PFSK-1 (cell line): Measurements from ENCODE around the gene SRD5A3.

Experiments
- FOXP2 ChIP-seq: optimal IDR thresholded peaks from 2 replicates; pipeline ENCODE3; 2011; ENCODE audit warnings: borderline replicate concordance, control low read depth, inconsistent platforms; ENCODE audit not compliant: insufficient read depth; ENCODE audit errors: extremely low read length, extremely low read depth
- POLR2AphosphoS5 ChIP-seq: IDR thresholded peaks from 2 replicates; pipeline ENCODE4 v1.6.1; 2012; ENCODE audit warnings: low read depth, mild to moderate bottlenecking, control low read depth, low read length, moderate library complexity
- REST ChIP-seq, 2 experiments: IDR thresholded peaks; 2 replicates each; pipeline versions ENCODE4 v1.6.1 to v1.8.0; 2011 to 2012; ENCODE audit warnings: low read depth in 2 of 2, low read length in 2 of 2, control low read depth in 1 of 2, inconsistent platforms in 1 of 2, mild to moderate bottlenecking in 1 of 2, moderate library complexity in 1 of 2; ENCODE audit not compliant: insufficient read depth in 1 of 2
- SIN3A ChIP-seq: IDR thresholded peaks from 2 replicates; pipeline ENCODE4 v1.6.1; 2012; ENCODE audit warnings: mild to moderate bottlenecking, low read length, moderate library complexity, borderline replicate concordance; ENCODE audit not compliant: insufficient read depth
- TAF1 ChIP-seq: IDR thresholded peaks from 2 replicates; pipeline ENCODE4 v1.6.1; 2012; ENCODE audit warnings: low read length, control low read depth, borderline replicate concordance; ENCODE audit not compliant: insufficient read depth

Gene SRD5A3

GRCh38 chr4:55356991-55357461 lies 11.0 kb downstream of the SRD5A3 start:
- no peak for TF ChIP-seq FOXP2
- TF ChIP-seq SIN3A: no peak
- no peak for TF ChIP-seq REST (IDR thresholded peaks at IDR 0.05; ENCODE audit: insufficient read depth in 1 of 2, low read depth in 2 of 2, low read length in 2 of 2)
- no peak for TF ChIP-seq TAF1
- TF ChIP-seq POLR2AphosphoS5: no peak

- TF ChIP-seq TAF1 (no peak), FOXP2 (no peak), SIN3A (no peak), REST (IDR thresholded peaks at IDR 0.05; ENCODE audit: insufficient read depth in 1 of 2, low read depth in 2 of 2, low read length in 2 of 2) (no peak), POLR2AphosphoS5 (no peak)
Measured at GRCh38 chr4:55358246-55358645, 12.2 kb downstream of the SRD5A3 start.

DNA sequence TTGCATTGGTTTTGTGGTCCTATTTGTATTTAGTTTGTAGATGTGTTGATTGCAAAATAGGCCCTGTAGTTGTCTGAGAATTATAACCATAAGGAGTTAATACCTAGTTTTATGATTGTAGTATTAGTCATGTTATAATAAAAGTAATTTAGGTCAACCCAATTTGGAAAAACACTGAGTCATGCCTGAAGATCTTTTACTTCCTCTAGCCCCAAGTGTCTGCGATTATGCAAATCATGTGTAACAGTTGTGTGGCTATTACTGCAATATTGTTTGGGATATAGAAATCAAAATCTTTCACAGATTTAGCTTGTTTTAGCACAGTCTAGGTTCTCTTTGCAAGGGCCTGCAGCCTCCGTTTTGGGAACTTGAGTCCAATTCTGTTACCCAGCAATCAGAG lies 12.6 kb downstream of the SRD5A3 start:
- TF ChIP-seq REST (IDR thresholded peaks at IDR 0.05; ENCODE audit: insufficient read depth in 1 of 2, low read depth in 2 of 2, low read length in 2 of 2) (no peak), TAF1 (no peak), SIN3A (no peak), POLR2AphosphoS5 (no peak), FOXP2 (no peak)

- TF ChIP-seq TAF1: no peak
- no peak for TF ChIP-seq SIN3A
- TF ChIP-seq FOXP2: no peak
- TF ChIP-seq REST (IDR thresholded peaks at IDR 0.05; ENCODE audit: insufficient read depth in 1 of 2, low read depth in 2 of 2, low read length in 2 of 2): no peak
- no peak for TF ChIP-seq POLR2AphosphoS5
Measured at GRCh38 chr4:55359397-55359916, 13.4 kb downstream of the SRD5A3 start.
